ENCODE measurements around the gene ZNF516.

Gene ZNF516

GRCh38 chr18:76376225-76376624, 118.8 kb downstream of the ZNF516 start:
- DNase-seq: no peak

- DNase-seq: no peak
These were observed 120.4 kb downstream of the ZNF516 start for GRCh38 chr18:76374330-76375281.

- DNase-seq: no peak
These were observed 121.7 kb downstream of the ZNF516 start for GRCh38 chr18:76373297-76373696.

- no peak for DNase-seq
These were observed 123.5 kb downstream of the ZNF516 start for GRCh38 chr18:76371301-76372203.

- no peak for DNase-seq
These were observed 124.4 kb downstream of the ZNF516 start for GRCh38 chr18:76370686-76371085.

GRCh38 chr18:76370201-76370600, 124.8 kb downstream of the ZNF516 start:
- no peak for DNase-seq

GRCh38 chr18:76369791-76370190, 125.3 kb downstream of the ZNF516 start:
- no peak for DNase-seq

- no peak for DNase-seq
These were observed 126.1 kb downstream of the ZNF516 start for GRCh38 chr18:76368976-76369375.

GRCh38 chr18:76368271-76368670, 126.8 kb downstream of the ZNF516 start:
- DNase-seq: no peak

- DNase-seq: no peak
These were observed 127.6 kb downstream of the ZNF516 start for GRCh38 chr18:76367168-76368125.

- DNase-seq: no peak
These were observed 129.5 kb downstream of the ZNF516 start for GRCh38 chr18:76365561-76365960.

- DNase-seq: no peak
These were observed 130.5 kb downstream of the ZNF516 start for GRCh38 chr18:76364282-76365259.

- no peak for DNase-seq
These were observed 131.5 kb downstream of the ZNF516 start for GRCh38 chr18:76363436-76364120.

GRCh38 chr18:76362676-76363075, 132.4 kb downstream of the ZNF516 start:
- DNase-seq: no peak

- DNase-seq: no peak
These were observed 133.8 kb downstream of the ZNF516 start for GRCh38 chr18:76361219-76361618.

GRCh38 chr18:76359909-76360308, 135.1 kb downstream of the ZNF516 start:
- peak; percentile 31 for DNase-seq

- no peak for DNase-seq
These were observed 136.3 kb downstream of the ZNF516 start for GRCh38 chr18:76358774-76359173.

- no peak for DNase-seq
These were observed 137.3 kb downstream of the ZNF516 start for GRCh38 chr18:76357585-76358260.

GRCh38 chr18:76357174-76357573, 137.9 kb downstream of the ZNF516 start:
- DNase-seq: no peak

- DNase-seq: no peak
These were observed 138.4 kb downstream of the ZNF516 start for GRCh38 chr18:76356666-76357065.

Data from islet precursor cell (in vitro differentiated cells).